Dendritic cell treated with granulocyte-macrophage colony-stimulating factor and Interleukin-4, amounts not matched to agents 40 ng/mL and 50 ng/mL, for 4 days (primary cell): Measurements from ENCODE around the gene RWDD4.
"Not testable (repeated sequence)": the region's sequence is repeated elsewhere in the genome, so short reads cannot be mapped to it uniquely, and the experiment has no call there.

Experiments used
- H3K27ac Mint-ChIP-seq: one replicate; pipeline ENCODE4 v1.8.0; 2022; ENCODE audit warnings: mild to moderate bottlenecking, mixed read lengths
- H3K27me3 Mint-ChIP-seq: one replicate; pipeline ENCODE4 v1.8.0; 2022; ENCODE audit warnings: mild to moderate bottlenecking, mixed read lengths
- H3K36me3 Mint-ChIP-seq: one replicate; pipeline ENCODE4 v1.8.0; 2022; ENCODE audit warnings: low read depth, mixed read lengths
- H3K4me1 Mint-ChIP-seq: one replicate; pipeline ENCODE4 v1.8.0; 2022; ENCODE audit warnings: low read depth, mixed read lengths
- H3K4me3 Mint-ChIP-seq: one replicate; pipeline ENCODE4 v1.8.0; 2022; ENCODE audit warnings: mild to moderate bottlenecking, moderate library complexity, mixed read lengths
- H3K9me3 Mint-ChIP-seq: one replicate; pipeline ENCODE4 v1.8.0; 2022; ENCODE audit warnings: mixed read lengths
- intact Hi-C: fragments of 100-400 bp; cut with micrococcal nuclease; formaldehyde crosslinking; loops from one replicate; pipeline ENCODE4 v1.15.0; 2022

Gene RWDD4

GRCh38 chr4:183627979-183628588 lies 30.9 kb downstream of the RWDD4 start:
- Mint-ChIP-seq H3K4me3 (no peak overlapping the region), H3K27ac (no peak overlapping the region), H3K27me3 (no peaks in the 10 kb centered on the region), H3K36me3 (no peaks in the 10 kb centered on the region), H3K4me1 (no peaks in the 10 kb centered on the region), H3K9me3 (no peaks in the 10 kb centered on the region)
- intact Hi-C loops: no loop called here

GRCh38 chr4:183627286-183627685 lies 31.7 kb downstream of the RWDD4 start:
- H3K4me1 Mint-ChIP-seq, H3K4me3 Mint-ChIP-seq, H3K9me3 Mint-ChIP-seq, H3K27me3 Mint-ChIP-seq, H3K36me3 Mint-ChIP-seq, intact Hi-C loops, H3K27ac Mint-ChIP-seq: not testable (repeated sequence)

- no peaks in the 10 kb centered on the region for H3K36me3 Mint-ChIP-seq
- H3K4me1 Mint-ChIP-seq: peaks cover 15% of the 10 kb centered on the region
- H3K27me3 Mint-ChIP-seq: no peaks in the 10 kb centered on the region
- H3K9me3 Mint-ChIP-seq: no peaks in the 10 kb centered on the region
- intact Hi-C loops: no loop called here
- no peak overlapping the region for H3K4me3 Mint-ChIP-seq
- H3K27ac Mint-ChIP-seq: no peak overlapping the region
These were observed 32.8 kb downstream of the RWDD4 start for GRCh38 chr4:183626168-183626567.

GRCh38 chr4:183624548-183624947 lies 34.4 kb downstream of the RWDD4 start:
- Mint-ChIP-seq H3K4me3 (no peak overlapping the region), H3K27me3 (no peaks in the 10 kb centered on the region), H3K9me3 (no peaks in the 10 kb centered on the region), H3K36me3 (no peaks in the 10 kb centered on the region), H3K4me1 (peaks cover 20% of the 10 kb centered on the region), H3K27ac (no peak overlapping the region)
- intact Hi-C loops: no loop called here

- no peaks in the 10 kb centered on the region for H3K36me3 Mint-ChIP-seq
- no peaks in the 10 kb centered on the region for H3K9me3 Mint-ChIP-seq
- no peak overlapping the region for H3K4me3 Mint-ChIP-seq
- H3K4me1 Mint-ChIP-seq: peaks cover 20% of the 10 kb centered on the region
- H3K27me3 Mint-ChIP-seq: no peaks in the 10 kb centered on the region
- H3K27ac Mint-ChIP-seq: peak overlapping the region; percentile 37
- intact Hi-C loops: no loop called here
These were observed 37.1 kb downstream of the RWDD4 start for GRCh38 chr4:183621875-183622274.

- intact Hi-C loops: no loop called here
- Mint-ChIP-seq H3K36me3 (no peaks in the 10 kb centered on the region), H3K27me3 (no peaks in the 10 kb centered on the region), H3K27ac (no peak overlapping the region), H3K9me3 (no peaks in the 10 kb centered on the region), H3K4me3 (no peak overlapping the region), H3K4me1 (peaks cover 20% of the 10 kb centered on the region)
These were observed 38.6 kb downstream of the RWDD4 start for GRCh38 chr4:183620421-183620820.

GRCh38 chr4:183618681-183619080 lies 40.3 kb downstream of the RWDD4 start:
- peaks cover 1% of the 10 kb centered on the region for H3K27me3 Mint-ChIP-seq
- H3K4me3 Mint-ChIP-seq: no peak overlapping the region
- H3K36me3 Mint-ChIP-seq: no peaks in the 10 kb centered on the region
- H3K4me1 Mint-ChIP-seq: peaks cover 20% of the 10 kb centered on the region
- intact Hi-C loops: no loop called here
- no peak overlapping the region for H3K27ac Mint-ChIP-seq
- no peaks in the 10 kb centered on the region for H3K9me3 Mint-ChIP-seq

GRCh38 chr4:183617075-183617474 lies 41.9 kb downstream of the RWDD4 start:
- H3K27ac Mint-ChIP-seq: no peak overlapping the region
- H3K27me3 Mint-ChIP-seq: peaks cover 1% of the 10 kb centered on the region
- H3K36me3 Mint-ChIP-seq: no peaks in the 10 kb centered on the region
- peaks cover 13% of the 10 kb centered on the region for H3K4me1 Mint-ChIP-seq
- no peaks in the 10 kb centered on the region for H3K9me3 Mint-ChIP-seq
- H3K4me3 Mint-ChIP-seq: no peak overlapping the region
- intact Hi-C loops: no loop called here

GRCh38 chr4:183612329-183613250 lies 46.4 kb downstream of the RWDD4 start:
- Mint-ChIP-seq H3K9me3 (no peaks in the 10 kb centered on the region), H3K4me3 (no peak overlapping the region), H3K36me3 (no peaks in the 10 kb centered on the region), H3K27me3 (peaks cover 1% of the 10 kb centered on the region), H3K27ac (no peak overlapping the region), H3K4me1 (no peaks in the 10 kb centered on the region)
- intact Hi-C loops: no loop called here

GRCh38 chr4:183611210-183611830 lies 47.7 kb downstream of the RWDD4 start:
- no peaks in the 10 kb centered on the region for H3K9me3 Mint-ChIP-seq
- H3K4me1 Mint-ChIP-seq: no peaks in the 10 kb centered on the region
- no peak overlapping the region for H3K27ac Mint-ChIP-seq
- no peak overlapping the region for H3K4me3 Mint-ChIP-seq
- no peaks in the 10 kb centered on the region for H3K36me3 Mint-ChIP-seq
- H3K27me3 Mint-ChIP-seq: peaks cover 1% of the 10 kb centered on the region
- intact Hi-C loops: no loop called here

GRCh38 chr4:183610613-183611012 lies 48.4 kb downstream of the RWDD4 start:
- H3K27me3 Mint-ChIP-seq: peaks cover 1% of the 10 kb centered on the region
- H3K4me1 Mint-ChIP-seq: no peaks in the 10 kb centered on the region
- H3K9me3 Mint-ChIP-seq: no peaks in the 10 kb centered on the region
- intact Hi-C loops: no loop called here
- no peak overlapping the region for H3K4me3 Mint-ChIP-seq
- no peak overlapping the region for H3K27ac Mint-ChIP-seq
- H3K36me3 Mint-ChIP-seq: no peaks in the 10 kb centered on the region

GRCh38 chr4:183610033-183610432 lies 49.0 kb downstream of the RWDD4 start:
- H3K9me3 Mint-ChIP-seq: no peaks in the 10 kb centered on the region
- peaks cover 1% of the 10 kb centered on the region for H3K27me3 Mint-ChIP-seq
- no peaks in the 10 kb centered on the region for H3K36me3 Mint-ChIP-seq
- intact Hi-C loops: no loop called here
- H3K27ac Mint-ChIP-seq: no peak overlapping the region
- H3K4me3 Mint-ChIP-seq: no peak overlapping the region
- H3K4me1 Mint-ChIP-seq: no peaks in the 10 kb centered on the region

GRCh38 chr4:183609151-183609550 lies 49.8 kb downstream of the RWDD4 start:
- Mint-ChIP-seq H3K9me3 (no peaks in the 10 kb centered on the region), H3K27me3 (no peaks in the 10 kb centered on the region), H3K4me3 (no peak overlapping the region), H3K4me1 (no peaks in the 10 kb centered on the region), H3K36me3 (no peaks in the 10 kb centered on the region), H3K27ac (no peak overlapping the region)
- intact Hi-C loops: no loop called here

GRCh38 chr4:183607894-183608293 lies 51.1 kb downstream of the RWDD4 start:
- Mint-ChIP-seq H3K4me3 (no peak overlapping the region), H3K27me3 (no peaks in the 10 kb centered on the region)

More at GRCh38 chr4:183607894-183608293, 51.1 kb downstream of the RWDD4 start:
- Mint-ChIP-seq H3K4me1 (no peaks in the 10 kb centered on the region), H3K9me3 (no peaks in the 10 kb centered on the region), H3K27ac (no peak overlapping the region), H3K36me3 (no peaks in the 10 kb centered on the region)
- intact Hi-C loops: no loop called here
